Hepatic stellate cell (primary cell): ENCODE measurements around the gene LAMC2.
"Not testable (repeated sequence)": the region's sequence is repeated elsewhere in the genome, so short reads cannot be mapped to it uniquely, and the experiment has no call there.

Experiments
- DNase-seq: peaks from one replicate; pipeline ENCODE4 v3.0.0; 2011; ENCODE audit warnings: low spot score

LAMC2 gene

DNA sequence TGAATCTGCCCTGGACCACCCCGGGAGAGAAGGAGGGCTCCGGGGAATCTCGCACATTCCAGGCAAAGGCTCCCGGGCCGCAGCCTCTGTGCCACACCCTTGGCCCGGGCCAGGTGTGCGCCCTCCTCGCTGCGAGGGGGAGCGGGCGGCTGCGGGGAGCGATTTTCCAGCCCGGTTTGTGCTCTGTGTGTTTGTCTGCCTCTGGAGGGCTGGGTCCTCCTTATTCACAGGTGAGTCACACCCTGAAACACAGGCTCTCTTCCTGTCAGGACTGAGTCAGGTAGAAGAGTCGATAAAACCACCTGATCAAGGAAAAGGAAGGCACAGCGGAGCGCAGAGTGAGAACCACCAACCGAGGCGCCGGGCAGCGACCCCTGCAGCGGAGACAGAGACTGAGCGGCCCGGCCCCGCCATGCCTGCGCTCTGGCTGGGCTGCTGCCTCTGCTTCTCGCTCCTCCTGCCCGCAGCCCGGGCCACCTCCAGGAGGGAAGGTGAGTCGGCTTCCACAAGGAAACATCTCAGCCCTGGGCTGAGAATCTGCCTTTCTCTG, at the start of gene LAMC2:
LAMC2 (plus strand) TSS at position 324 of the 550 bp plus-strand sequence; CDS start at position 413, 89 bp downstream.
- no peak for DNase-seq

DNA sequence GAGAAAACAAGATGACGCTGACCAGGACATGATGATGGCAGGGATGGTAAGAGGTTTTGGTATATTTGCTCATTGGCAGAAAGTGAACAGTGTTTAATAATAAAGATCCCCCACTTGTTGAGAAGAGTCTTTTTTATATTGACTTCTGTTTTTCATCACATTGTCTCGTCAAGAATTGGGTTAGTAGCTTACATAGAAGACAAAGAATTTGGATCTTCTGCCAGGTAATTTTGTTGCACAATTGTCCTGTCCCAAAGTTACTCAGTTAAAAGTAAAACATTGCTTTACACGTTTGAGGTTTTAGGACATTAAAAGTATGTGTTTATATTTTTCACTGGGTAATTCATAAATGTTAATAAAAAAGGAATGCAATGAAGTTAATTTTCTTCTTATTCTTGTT, 48.3 kb upstream of the LAMC2 start:
- no peak for DNase-seq

GRCh38 chr1:183138301-183138700, 47.8 kb upstream of the LAMC2 start:
- no peak for DNase-seq

GRCh38 chr1:183139281-183139942, 46.7 kb upstream of the LAMC2 start:
- no peak for DNase-seq

GRCh38 chr1:183140633-183141032, 45.4 kb upstream of the LAMC2 start:
- no peak for DNase-seq

- DNase-seq = no peak
Measured at GRCh38 chr1:183142171-183142570, 43.9 kb upstream of the LAMC2 start.

DNA sequence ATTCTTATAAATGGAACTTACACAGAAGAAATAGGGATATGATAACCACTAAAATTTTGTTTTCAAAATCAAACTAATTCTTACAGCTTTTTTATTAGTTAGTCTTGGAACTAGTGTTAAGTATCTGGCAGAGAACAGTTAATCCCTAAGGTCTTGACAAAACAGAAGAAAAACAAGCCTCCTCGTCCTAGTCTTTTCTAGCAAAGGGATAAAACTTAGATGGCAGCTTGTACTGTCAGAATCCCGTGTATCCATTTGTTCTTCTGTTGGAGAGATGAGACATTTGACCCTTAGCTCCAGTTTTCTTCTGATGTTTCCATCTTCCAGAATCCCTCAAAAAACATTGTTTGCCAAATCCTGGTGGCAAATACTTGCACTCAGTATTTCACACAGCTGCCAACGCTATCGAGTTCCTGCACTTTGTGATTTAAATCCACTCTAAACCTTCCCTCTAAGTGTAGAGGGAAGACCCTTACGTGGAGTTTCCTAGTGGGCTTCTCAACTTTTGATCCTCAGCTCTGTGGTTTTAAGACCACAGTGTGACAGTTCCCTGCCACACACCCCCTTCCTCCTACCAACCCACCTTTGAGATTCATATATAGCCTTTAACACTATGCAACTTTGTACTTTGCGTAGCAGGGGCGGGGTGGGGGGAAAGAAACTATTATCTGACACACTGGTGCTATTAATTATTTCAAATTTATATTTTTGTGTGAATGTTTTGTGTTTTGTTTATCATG, 42.3 kb upstream of the LAMC2 start:
- no peak for DNase-seq

DNA sequence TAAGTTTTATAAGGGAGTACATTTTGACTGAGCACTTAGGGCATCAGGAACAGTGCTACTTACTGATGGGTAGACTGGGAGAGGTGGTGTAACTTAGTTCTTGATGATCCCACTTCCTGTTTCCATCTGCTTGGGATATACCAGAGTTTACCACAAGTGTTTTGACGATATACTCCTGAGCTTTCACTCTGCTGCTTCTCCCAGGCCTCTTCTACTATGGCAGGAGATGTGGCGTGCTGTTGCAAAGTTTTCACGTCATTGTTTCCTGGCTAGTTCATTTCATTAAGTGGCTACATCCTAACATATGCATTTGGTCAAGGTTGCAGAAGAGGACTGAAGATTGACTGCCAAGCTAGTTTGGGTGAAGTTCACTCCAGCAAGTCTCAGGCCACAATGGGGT, 41.3 kb upstream of the LAMC2 start:
- no peak for DNase-seq

- no peak for DNase-seq
Measured at GRCh38 chr1:183147735-183148134, 38.3 kb upstream of the LAMC2 start.

DNA sequence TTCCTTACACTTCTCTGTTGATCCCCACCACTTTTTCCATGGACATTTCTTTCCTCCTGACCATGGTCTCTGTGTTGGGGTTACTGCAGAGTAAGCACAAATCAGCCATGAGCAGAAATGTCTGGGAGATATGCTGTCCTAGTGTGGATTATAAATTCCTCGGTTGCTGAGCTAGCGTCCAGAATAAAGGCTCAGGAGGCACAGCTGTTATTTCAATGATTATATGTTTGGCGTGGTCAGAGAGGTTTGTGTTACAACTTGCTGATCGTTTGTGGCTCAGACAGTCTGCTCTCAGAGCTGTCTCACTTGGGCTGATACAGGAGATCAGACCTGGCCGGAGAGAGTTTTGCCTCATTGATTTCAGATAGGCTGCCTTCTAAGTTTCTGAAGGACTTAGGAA, 37.5 kb upstream of the LAMC2 start:
- no peak for DNase-seq

DNA sequence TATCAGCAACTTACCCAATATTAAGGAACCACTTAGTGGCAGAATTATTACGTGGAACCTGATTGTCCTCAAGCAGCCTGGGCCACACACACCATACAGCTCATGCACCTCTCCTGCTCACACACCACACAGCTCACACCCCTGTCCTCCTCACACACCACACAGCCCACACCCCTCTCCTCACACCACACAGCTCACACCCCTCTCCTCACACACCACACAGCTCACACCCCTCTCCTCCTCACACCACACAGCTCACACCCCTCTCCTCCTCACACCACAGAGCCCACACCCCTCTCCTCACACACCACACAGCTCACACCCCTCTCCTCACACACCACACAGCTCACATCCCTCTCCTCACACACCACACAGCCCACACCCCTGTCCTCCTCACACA, 36.8 kb upstream of the LAMC2 start:
- DNase-seq = no peak

GRCh38 chr1:183150032-183150431, 36.0 kb upstream of the LAMC2 start:
- not testable (repeated sequence) for DNase-seq

- no peak for DNase-seq
Measured at GRCh38 chr1:183150445-183150844, 35.6 kb upstream of the LAMC2 start.

- no peak for DNase-seq
Measured at GRCh38 chr1:183152180-183152579, 33.9 kb upstream of the LAMC2 start.

- no peak for DNase-seq
Measured at GRCh38 chr1:183155939-183156338, 30.1 kb upstream of the LAMC2 start.

GRCh38 chr1:183159960-183160359, 26.1 kb upstream of the LAMC2 start:
- DNase-seq = no peak

- no peak for DNase-seq
Measured at GRCh38 chr1:183161391-183161790, 24.7 kb upstream of the LAMC2 start.

DNA sequence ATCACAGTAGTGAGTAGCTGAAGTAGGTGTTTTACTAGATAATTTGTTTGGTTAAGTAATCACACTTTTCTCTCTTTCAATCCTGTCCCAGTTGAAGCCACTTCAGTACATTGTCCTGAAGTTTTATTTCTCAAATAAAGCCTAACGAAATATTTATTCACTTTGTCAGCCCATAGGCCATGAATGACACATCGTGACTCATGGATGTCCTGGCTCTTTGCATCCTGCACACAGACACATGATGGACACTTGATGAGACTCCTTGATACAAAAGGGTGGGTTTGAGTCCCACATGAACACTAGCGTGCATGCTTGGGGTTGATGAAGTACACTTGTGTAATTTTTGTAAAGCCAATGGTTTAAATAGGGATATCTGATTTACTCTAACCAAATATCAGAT, 22.7 kb upstream of the LAMC2 start:
- DNase-seq = peak; percentile 70

- DNase-seq = peak; percentile 42
Measured at GRCh38 chr1:183164340-183164739, 21.7 kb upstream of the LAMC2 start.

DNA sequence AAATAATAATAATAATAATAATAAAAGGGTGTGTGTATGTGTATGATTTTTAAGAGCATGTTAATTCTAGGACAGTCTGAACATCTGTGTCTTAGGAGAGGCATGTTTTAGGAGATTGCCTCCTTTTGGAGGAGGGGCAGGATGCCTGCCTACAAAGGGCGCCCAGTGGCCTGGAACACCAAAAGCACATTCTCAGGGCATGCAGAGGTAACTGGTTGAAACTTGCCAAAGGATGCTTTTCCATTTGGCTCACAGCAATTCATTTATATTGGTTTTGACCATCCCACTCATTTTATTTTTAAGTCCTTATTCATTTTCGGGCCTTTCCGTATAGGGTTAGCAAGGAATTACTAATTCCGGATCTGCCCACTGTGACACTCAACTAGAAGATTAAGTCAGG, 21.1 kb upstream of the LAMC2 start:
- no peak for DNase-seq

GRCh38 chr1:183165456-183165855, 20.6 kb upstream of the LAMC2 start:
- no peak for DNase-seq

GRCh38 chr1:183166454-183166853, 19.6 kb upstream of the LAMC2 start:
- DNase-seq = no peak

DNA sequence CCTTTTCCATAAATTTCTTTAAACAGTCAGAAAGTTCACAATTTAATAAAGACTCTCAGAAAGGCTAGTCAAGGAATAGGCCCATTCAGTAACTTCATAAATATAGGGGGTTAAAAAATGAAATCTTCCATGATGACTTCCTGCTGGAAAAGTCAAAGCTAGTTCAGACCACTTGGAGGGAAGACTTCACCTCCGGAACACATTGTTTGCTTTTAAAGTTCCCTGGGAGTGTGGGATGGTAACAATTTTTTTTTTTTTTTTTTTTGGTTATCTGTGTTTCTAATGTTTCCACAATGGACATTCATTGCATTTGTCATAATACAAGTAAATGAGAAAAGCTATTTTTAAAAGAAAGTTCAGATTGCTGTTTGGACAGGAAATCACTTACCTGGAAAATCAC, 18.4 kb upstream of the LAMC2 start:
- no peak for DNase-seq

DNA sequence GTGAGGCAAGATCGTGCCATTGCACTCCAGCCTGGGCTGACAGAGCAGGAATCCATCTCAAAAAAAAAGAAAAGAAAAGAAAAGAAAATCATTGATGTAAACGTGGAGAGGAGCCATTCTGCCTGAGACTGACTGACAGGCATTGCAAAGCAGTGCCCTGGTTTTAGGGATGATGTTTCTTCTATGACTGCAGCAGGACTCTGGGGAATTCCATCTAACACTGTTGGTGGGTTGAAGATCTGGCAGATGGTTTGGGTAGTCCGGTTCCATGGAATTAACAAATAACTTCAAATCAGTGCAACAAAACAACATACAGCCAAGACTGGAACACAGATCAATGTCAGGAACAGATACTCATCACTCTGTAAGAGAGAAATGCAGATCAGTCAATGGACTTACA, 17.8 kb upstream of the LAMC2 start:
- DNase-seq = no peak
